HepG2 (cell line): ENCODE results near the gene CD300LG. TPM values are rescaled to one million over a fixed set of nuclear protein-coding genes. Genes with fewer than 3 reads are reported as not detected.

Source experiments
- CSRNP2 ChIP-seq: sonication (generic); formaldehyde crosslinking; conservative IDR thresholded peaks from 2 replicates; pipeline ENCODE4 v1.8.0; 2022; ENCODE audit warnings: low read depth, missing genetic modification reagents
- DRAP1 ChIP-seq: IDR thresholded peaks from 2 replicates; pipeline ENCODE4 v1.6.1; 2016; ENCODE audit warnings: missing genetic modification reagents, missing compliant biosample characterization
- GMEB2 ChIP-seq: IDR thresholded peaks from 2 replicates; pipeline ENCODE4 v1.6.1; 2016; ENCODE audit warnings: missing biosample characterization, missing genetic modification reagents, low read depth
- KAT2B ChIP-seq: fragments of 150-350 bp; IDR thresholded peaks from 2 replicates; pipeline ENCODE4 v1.6.1; 2014; ENCODE audit warnings: low read depth, low read length, borderline replicate concordance
- MED13 ChIP-seq: sonication (generic); formaldehyde crosslinking; IDR thresholded peaks from 2 replicates; pipeline ENCODE4 v1.5.0; 2020; ENCODE audit warnings: missing genetic modification reagents
- MEIS2 ChIP-seq: sonication (generic); formaldehyde crosslinking; IDR thresholded peaks from 2 replicates; pipeline ENCODE4 v1.9.0; 2021; ENCODE audit warnings: mild to moderate bottlenecking, missing genetic modification reagents
- MLX ChIP-seq: IDR thresholded peaks from 2 replicates; pipeline ENCODE4 v1.6.1; 2016
- SIN3A ChIP-seq: IDR thresholded peaks from 2 replicates; pipeline ENCODE4 v1.6.1; 2011; ENCODE audit warnings: low read depth, mild to moderate bottlenecking, control low read depth, low read length, borderline replicate concordance
- STAT5B ChIP-seq: sonication (generic); formaldehyde crosslinking; IDR thresholded peaks from 2 replicates; pipeline ENCODE4 v1.4.0; 2020; ENCODE audit warnings: missing genetic modification reagents
- ZBTB26 ChIP-seq: IDR thresholded peaks from 2 replicates; pipeline ENCODE4 v1.6.1; 2016; ENCODE audit warnings: missing compliant biosample characterization, missing genetic modification reagents, borderline replicate concordance
- ZNF142 ChIP-seq: sonication (generic); formaldehyde crosslinking; IDR thresholded peaks from 2 replicates; pipeline ENCODE4 v1.4.0; 2020; ENCODE audit warnings: missing genetic modification reagents
- ZNF225 ChIP-seq: sonication (generic); formaldehyde crosslinking; IDR thresholded peaks from 2 replicates; pipeline ENCODE4 v1.4.0; 2020; ENCODE audit warnings: mild to moderate bottlenecking, missing genetic modification reagents
- ZNF264 ChIP-seq: sonication (generic); formaldehyde crosslinking; IDR thresholded peaks from 2 replicates; pipeline ENCODE4 v1.4.0; 2020; ENCODE audit warnings: missing genetic modification reagents
- ZXDC ChIP-seq: sonication (generic); formaldehyde crosslinking; IDR thresholded peaks from 2 replicates; pipeline ENCODE4 v1.5.0; 2020; ENCODE audit warnings: mild to moderate bottlenecking, missing genetic modification reagents
- polyA plus RNA-seq, 8 experiments: library from polyadenylated mRNA; depleted of rRNA in 3 of 8; stranded (reverse) in 7 of 8; unstranded in 1 of 8; fragments of >200 nt; fragmentation: Illumina TruSeq in 4 of 8; extraction: Trizol in 4 of 8; gene quantifications; 2 replicates each; pipeline versions ENCODE4 v1.2.1 to v1.2.3, GENCODE V29; 2011 to 2016; ENCODE audit warnings: low read depth in 4 of 8, missing spikeins in 1 of 8, mixed read lengths in 1 of 8; ENCODE audit not compliant: insufficient read depth in 1 of 8
- total RNA-seq, 5 experiments: library from RNA; depleted of rRNA; stranded (reverse); fragments of >200 nt; fragmentation: Illumina TruSeq; extraction: Trizol; gene quantifications; 2 replicates each; pipeline ENCODE4 v1.2.3, GENCODE V29; 2016; ENCODE audit warnings: low read depth in 1 of 5

Gene CD300LG
- total and polyA plus RNA-seq, 2 of the 13 experiments (the other 11 are each of a cell fraction or from before 2014, with no cell fraction given), result not detected

- TF ChIP-seq ZNF142 (CRISPR knock-in tag), result no peak
- no peak for TF ChIP-seq ZNF264 (CRISPR knock-in tag)
- TF ChIP-seq SIN3A, result no peak
- TF ChIP-seq CSRNP2, result no peak
- TF ChIP-seq ZXDC, result no peak
- no peak for TF ChIP-seq STAT5B (CRISPR knock-in tag)
- no peak for TF ChIP-seq MEIS2
- TF ChIP-seq MLX, result no peak
- TF ChIP-seq ZBTB26 (CRISPR knock-in tag), result no peak
- no peak for TF ChIP-seq MED13 (CRISPR knock-in tag)
- no peak for TF ChIP-seq KAT2B
- TF ChIP-seq DRAP1 (CRISPR knock-in tag), result no peak
- TF ChIP-seq GMEB2 (CRISPR knock-in tag), result no peak
- no peak for TF ChIP-seq ZNF225 (CRISPR knock-in tag)
Measured at GRCh38 chr17:43878260-43879175, 31.5 kb downstream of the CD300LG start (continued).
